HUES64 (cell line): ENCODE measurements around the gene GNAI3.

Experiments
- H3K27ac ChIP-seq: 2 replicates; pipeline ENCODE4 v1.7.0; 2013; ENCODE audit warnings: low read depth, low read length, inconsistent platforms
- H3K27me3 ChIP-seq: 2 replicates; pipeline ENCODE4 v1.6.1; 2013; ENCODE audit warnings: mild to moderate bottlenecking, low read length; ENCODE audit not compliant: insufficient read depth
- H3K36me3 ChIP-seq: 2 replicates; pipeline ENCODE4 v1.6.1; 2013; ENCODE audit warnings: mild to moderate bottlenecking, low read length; ENCODE audit not compliant: insufficient read depth
- H3K4me1 ChIP-seq: 2 replicates; pipeline ENCODE4 v1.6.1; 2013; ENCODE audit warnings: mild to moderate bottlenecking, low read length, moderate library complexity; ENCODE audit not compliant: insufficient read depth
- H3K4me3 ChIP-seq: 2 replicates; pipeline ENCODE4 v1.5.1; 2013; ENCODE audit warnings: mild to moderate bottlenecking, low read length, moderate library complexity
- H3K9ac ChIP-seq: 2 replicates; pipeline ENCODE4 v1.6.1; 2013; ENCODE audit warnings: mild to moderate bottlenecking, low read depth, low read length
- H3K9me3 ChIP-seq: 2 replicates; pipeline ENCODE4 v1.6.1; 2013; ENCODE audit warnings: low read depth, low read length; ENCODE audit not compliant: insufficient read depth
- WGBS: fragments of 150-250, 120-280 bp; methylation state at CpG from one replicate; pipeline ENCODE4 v1.1.7; 2013; ENCODE audit warnings: missing lambda C conversion rate; 5-methylcytosine and 5-hydroxymethylcytosine counted together

Gene GNAI3

DNA sequence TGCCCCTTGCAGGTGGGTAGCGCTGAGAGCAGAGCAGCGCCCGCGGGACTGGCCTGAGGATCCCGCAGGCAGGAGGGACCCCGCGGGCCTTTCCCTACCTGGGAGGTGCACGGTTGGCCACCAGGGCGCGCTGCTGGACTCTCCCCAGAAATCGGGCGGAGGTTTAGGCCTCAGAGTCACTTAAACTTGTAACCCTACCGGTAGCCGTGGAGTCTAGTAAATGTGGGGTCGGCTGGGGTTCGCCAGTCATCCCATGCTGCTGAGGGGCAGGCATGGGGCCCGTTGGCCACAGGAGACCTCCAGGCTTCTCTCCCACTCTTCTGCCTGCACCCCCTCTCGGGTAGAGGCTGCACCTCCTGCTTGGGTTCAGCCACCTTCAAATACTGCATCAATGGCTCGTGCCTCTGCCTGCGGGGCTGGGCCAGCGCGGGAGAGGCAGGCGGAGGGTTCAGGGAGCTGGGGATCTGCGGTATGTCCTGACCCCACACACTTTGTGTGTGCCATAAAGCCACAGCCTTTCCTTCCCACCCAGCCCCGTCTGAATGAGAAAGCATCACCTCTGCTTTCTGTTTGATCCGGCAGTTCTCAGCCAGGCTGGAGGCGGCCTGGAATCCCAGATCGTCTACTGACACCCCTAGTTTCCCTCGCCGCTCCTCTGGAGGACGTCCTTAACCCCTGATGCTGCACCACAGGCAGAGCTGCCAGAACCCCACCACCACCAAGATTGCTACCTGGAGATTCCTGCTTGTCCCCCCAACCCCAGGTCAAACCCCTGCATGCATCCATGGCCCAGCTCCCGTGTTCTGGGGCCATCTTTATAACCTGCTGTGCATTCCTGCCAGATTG lies 95.2 kb downstream of the GNAI3 start:
- no peak overlapping the region for H3K9ac ChIP-seq
- no peaks in the 10 kb centered on the region for H3K4me1 ChIP-seq
- H3K9me3 ChIP-seq = no peaks in the 10 kb centered on the region
- peaks cover 7% of the 10 kb centered on the region; the same call in 1 of the 2 replicates for H3K27me3 ChIP-seq
- WGBS = 45% methylated on average over 32 of the region's 32 CpGs
- no peak overlapping the region for H3K4me3 ChIP-seq
- H3K27ac ChIP-seq = no peak overlapping the region
- no peaks in the 10 kb centered on the region for H3K36me3 ChIP-seq

DNA sequence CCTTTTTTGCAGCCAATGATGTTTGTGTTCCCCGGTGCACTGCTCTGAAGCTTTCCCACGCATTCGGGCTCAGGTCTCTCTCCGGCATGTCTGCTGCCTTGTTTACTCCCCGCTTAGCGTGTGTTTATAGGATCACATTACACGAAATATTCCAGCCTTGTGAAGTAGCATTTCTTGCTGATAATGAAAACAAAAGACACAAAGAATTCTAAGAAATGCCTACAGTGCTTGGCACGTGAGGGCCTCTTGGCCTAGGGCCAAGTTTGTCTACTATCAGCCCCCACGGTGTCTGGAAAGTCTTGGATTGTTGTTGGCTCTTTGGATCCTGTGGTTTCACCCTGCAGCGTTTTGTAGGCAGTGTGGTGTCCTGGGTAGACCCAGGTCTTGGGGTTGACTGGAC lies 96.3 kb downstream of the GNAI3 start:
- Histone ChIP-seq H3K4me1 (no peaks in the 10 kb centered on the region), H3K9me3 (no peaks in the 10 kb centered on the region), H3K9ac (no peak overlapping the region), H3K36me3 (no peaks in the 10 kb centered on the region), H3K4me3 (no peak overlapping the region), H3K27me3 (peaks cover 7% of the 10 kb centered on the region; the same call in 1 of the 2 replicates), H3K27ac (no peak overlapping the region)
- 89% methylated on average over 10 of the region's 10 CpGs for WGBS

DNA sequence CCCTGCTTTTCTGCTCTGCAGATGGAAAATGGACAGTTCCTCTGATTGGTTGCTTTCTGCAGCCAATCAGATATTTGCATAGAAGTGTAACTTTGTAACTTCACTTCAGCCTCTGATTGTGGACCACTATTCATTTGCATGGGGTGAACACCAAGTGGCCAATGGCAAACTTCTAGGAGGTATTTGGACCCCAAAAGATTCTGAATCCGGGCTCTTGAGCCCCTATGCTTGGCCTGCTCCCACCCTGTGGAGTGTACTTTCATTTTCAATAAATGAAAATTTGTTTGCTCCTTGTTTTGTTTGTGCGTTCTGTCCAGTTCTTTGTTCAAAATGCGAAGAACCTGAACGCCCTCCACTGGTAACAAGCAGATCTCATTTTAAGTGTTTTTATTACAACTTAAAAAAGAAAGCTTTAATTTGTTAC lies 101.1 kb downstream of the GNAI3 start:
- no peaks in the 10 kb centered on the region for H3K4me1 ChIP-seq
- H3K4me3 ChIP-seq = no peak overlapping the region
- no peak overlapping the region for H3K9ac ChIP-seq
- no peak overlapping the region for H3K27ac ChIP-seq
- H3K27me3 ChIP-seq = peaks cover 25% of the 10 kb centered on the region
- no peaks in the 10 kb centered on the region for H3K36me3 ChIP-seq
- WGBS = 71% methylated on average over 3 of the region's 4 CpGs
- no peaks in the 10 kb centered on the region for H3K9me3 ChIP-seq

DNA sequence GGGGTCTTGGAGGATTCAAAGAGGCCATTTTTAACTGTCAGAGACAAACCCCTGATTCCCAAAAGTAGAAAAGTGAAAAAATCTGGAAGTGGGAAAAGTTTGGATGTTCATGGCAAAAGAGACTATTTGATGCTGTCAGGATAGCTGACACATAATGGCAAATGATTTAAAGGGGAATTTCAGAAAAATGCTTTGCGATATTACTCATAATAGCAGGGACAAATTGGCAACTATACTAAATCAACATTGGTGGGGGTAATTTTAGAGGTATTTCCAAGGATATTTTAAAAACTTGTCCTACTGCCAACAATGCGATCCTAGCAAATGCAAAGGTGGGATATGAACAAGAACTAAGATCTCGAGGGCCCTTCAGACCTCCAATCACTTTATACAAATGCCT lies 102.2 kb downstream of the GNAI3 start:
- Histone ChIP-seq H3K36me3 (no peaks in the 10 kb centered on the region), H3K9ac (no peak overlapping the region), H3K4me3 (no peak overlapping the region), H3K27ac (no peak overlapping the region), H3K4me1 (no peaks in the 10 kb centered on the region), H3K27me3 (peaks cover 35% of the 10 kb centered on the region), H3K9me3 (no peaks in the 10 kb centered on the region)
- WGBS = 100% methylated on average over 3 of the region's 3 CpGs

DNA sequence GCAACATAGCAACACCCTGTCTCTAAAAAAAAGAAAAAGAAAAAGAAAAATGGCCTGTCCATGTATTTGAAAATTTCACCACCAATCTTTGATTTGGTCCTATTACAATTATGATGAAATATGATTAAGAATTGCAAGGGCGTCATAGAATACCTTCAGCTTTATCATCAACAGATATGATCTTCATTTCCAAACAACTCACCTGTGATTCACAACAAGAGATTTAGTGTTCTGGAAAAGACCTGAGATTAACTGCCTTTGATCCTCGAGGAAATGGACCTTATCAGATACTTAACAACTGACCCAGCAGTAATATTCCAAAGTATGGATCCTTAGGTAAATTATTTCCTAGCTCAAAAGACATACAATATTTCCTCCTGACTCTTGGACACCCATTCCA lies 104.0 kb downstream of the GNAI3 start:
- Histone ChIP-seq H3K9ac (no peak overlapping the region), H3K4me3 (no peak overlapping the region), H3K27ac (no peak overlapping the region), H3K27me3 (peaks cover 37% of the 10 kb centered on the region), H3K9me3 (no peaks in the 10 kb centered on the region), H3K36me3 (no peaks in the 10 kb centered on the region), H3K4me1 (no peaks in the 10 kb centered on the region)
- WGBS = 91% methylated on average over 1 of the region's 2 CpGs

- WGBS = 88% methylated on average over 2 of the region's 2 CpGs
- Histone ChIP-seq H3K9me3 (no peaks in the 10 kb centered on the region), H3K27me3 (peaks cover 37% of the 10 kb centered on the region), H3K36me3 (no peaks in the 10 kb centered on the region), H3K9ac (no peak overlapping the region), H3K4me1 (no peaks in the 10 kb centered on the region), H3K4me3 (no peak overlapping the region), H3K27ac (no peak overlapping the region)
Observed at GRCh38 chr1:109653306-109653705, 104.9 kb downstream of the GNAI3 start.

- Histone ChIP-seq H3K36me3 (no peaks in the 10 kb centered on the region), H3K4me3 (no peak overlapping the region), H3K4me1 (no peaks in the 10 kb centered on the region), H3K9me3 (no peaks in the 10 kb centered on the region), H3K27me3 (peaks cover 37% of the 10 kb centered on the region), H3K9ac (no peak overlapping the region), H3K27ac (no peak overlapping the region)
- WGBS = 89% methylated on average over 12 of the region's 12 CpGs
Observed at GRCh38 chr1:109654519-109654918, 106.1 kb downstream of the GNAI3 start.

DNA sequence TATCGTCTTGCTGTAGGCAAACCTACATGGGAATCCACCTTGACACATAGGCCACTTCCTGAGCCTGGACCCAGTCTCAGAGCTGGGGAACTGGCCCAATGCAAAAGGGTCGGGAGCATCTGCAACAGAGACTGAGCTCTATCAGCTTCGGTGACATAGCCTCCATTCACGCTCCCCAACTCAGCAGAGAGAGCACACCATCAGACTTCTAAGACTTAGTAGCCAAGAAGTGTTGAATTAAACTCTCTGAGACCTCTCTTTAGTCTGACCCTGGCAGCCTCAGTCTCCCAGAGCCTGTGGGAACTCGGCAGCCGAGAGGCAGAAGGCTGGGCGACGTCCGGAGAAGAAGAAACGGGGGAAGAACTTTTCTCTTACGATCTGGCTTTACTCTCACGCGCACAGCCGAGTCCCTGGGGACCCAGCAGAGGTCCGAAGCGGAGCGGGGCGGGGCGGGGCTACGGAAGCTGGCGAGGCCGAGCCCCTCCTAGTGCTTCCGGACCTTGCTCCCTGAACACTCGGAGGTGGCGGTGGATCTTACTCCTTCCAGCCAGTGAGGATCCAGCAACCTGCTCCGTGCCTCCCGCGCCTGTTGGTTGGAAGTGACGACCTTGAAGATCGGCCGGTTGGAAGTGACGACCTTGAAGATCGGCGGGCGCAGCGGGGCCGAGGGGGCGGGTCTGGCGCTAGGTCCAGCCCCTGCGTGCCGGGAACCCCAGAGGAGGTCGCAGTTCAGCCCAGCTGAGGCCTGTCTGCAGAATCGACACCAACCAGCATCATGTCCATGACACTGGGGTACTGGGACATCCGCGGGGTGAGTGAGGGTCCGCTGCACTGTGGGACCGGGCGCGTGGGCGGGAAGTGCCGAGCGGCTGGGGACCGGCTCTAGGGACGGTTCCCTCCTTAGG lies 107.5 kb downstream of the GNAI3 start, which contains the start of gene GSTM4:
TSS of gene GSTM4 (plus strand) at position 485 of the 905 bp plus-strand sequence. CDS start at position 776, 291 bp downstream.
- WGBS = 3% methylated on average over 54 of the region's 54 CpGs
- H3K27ac ChIP-seq = peak within 1 kb of the TSS; percentile 62; the same call in 1 of the 2 replicates
- H3K4me1 ChIP-seq = no peaks in the 10 kb centered on the region
- no peaks in the 10 kb centered on the region for H3K36me3 ChIP-seq
- no peaks in the 10 kb centered on the region for H3K9me3 ChIP-seq
- H3K4me3 ChIP-seq = peak within 1 kb of the TSS; percentile 85
- peaks cover 37% of the 10 kb centered on the region for H3K27me3 ChIP-seq
- peak within 1 kb of the TSS; percentile 72 for H3K9ac ChIP-seq

- no peak overlapping the region for H3K27ac ChIP-seq
- H3K4me1 ChIP-seq = no peaks in the 10 kb centered on the region
- no peaks in the 10 kb centered on the region for H3K9me3 ChIP-seq
- no peak overlapping the region for H3K4me3 ChIP-seq
- no peak overlapping the region for H3K9ac ChIP-seq
- H3K36me3 ChIP-seq = no peaks in the 10 kb centered on the region
- peaks cover 23% of the 10 kb centered on the region for H3K27me3 ChIP-seq
- WGBS = 97% methylated on average over 4 of the region's 4 CpGs
Observed at GRCh38 chr1:109657395-109657794, 109.0 kb downstream of the GNAI3 start.

GRCh38 chr1:109657970-109658369 lies 109.6 kb downstream of the GNAI3 start:
- H3K27ac ChIP-seq = no peak overlapping the region
- no peaks in the 10 kb centered on the region for H3K4me1 ChIP-seq
- no peak overlapping the region for H3K9ac ChIP-seq
- no peaks in the 10 kb centered on the region for H3K9me3 ChIP-seq
- H3K36me3 ChIP-seq = no peaks in the 10 kb centered on the region
- 89% methylated on average over 7 of the region's 7 CpGs for WGBS
- H3K27me3 ChIP-seq = peaks cover 21% of the 10 kb centered on the region
- no peak overlapping the region for H3K4me3 ChIP-seq

DNA sequence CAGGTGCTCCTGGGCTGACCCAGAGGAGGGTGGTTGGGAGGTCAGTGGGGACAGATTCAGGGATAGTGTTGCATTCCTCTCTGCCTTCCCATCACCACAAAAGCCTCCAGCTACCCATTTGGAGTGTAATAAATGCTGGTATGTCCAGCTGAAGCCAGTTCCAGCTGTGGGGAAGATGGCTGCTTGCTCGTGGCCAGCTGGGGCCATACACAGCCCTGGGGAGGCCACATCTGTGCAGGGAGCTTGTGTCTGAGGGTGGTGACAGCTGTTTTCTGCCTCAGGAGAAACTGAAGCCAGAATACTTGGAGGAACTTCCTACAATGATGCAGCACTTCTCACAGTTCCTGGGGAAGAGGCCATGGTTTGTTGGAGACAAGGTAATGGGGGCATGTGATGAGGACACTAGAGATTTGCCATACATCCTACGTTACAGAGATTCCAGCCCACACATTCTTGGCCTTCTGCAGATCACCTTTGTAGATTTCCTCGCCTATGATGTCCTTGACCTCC lies 110.2 kb downstream of the GNAI3 start:
- Histone ChIP-seq H3K36me3 (no peaks in the 10 kb centered on the region), H3K4me3 (no peak overlapping the region), H3K9me3 (no peaks in the 10 kb centered on the region), H3K4me1 (no peaks in the 10 kb centered on the region), H3K9ac (no peak overlapping the region), H3K27ac (no peak overlapping the region), H3K27me3 (peaks cover 17% of the 10 kb centered on the region)
- 62% methylated on average over 3 of the region's 3 CpGs for WGBS
